ENCODE measurements around the gene ELOVL6.
A peak's percentile ranks its signal among the peaks of the same experiment; 100 is the strongest.
"Not testable (repeated sequence)": the region's sequence is repeated elsewhere in the genome, so short reads cannot be mapped to it uniquely, and the experiment has no call there.

The ELOVL6 gene, protein sequence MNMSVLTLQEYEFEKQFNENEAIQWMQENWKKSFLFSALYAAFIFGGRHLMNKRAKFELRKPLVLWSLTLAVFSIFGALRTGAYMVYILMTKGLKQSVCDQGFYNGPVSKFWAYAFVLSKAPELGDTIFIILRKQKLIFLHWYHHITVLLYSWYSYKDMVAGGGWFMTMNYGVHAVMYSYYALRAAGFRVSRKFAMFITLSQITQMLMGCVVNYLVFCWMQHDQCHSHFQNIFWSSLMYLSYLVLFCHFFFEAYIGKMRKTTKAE

DNA sequence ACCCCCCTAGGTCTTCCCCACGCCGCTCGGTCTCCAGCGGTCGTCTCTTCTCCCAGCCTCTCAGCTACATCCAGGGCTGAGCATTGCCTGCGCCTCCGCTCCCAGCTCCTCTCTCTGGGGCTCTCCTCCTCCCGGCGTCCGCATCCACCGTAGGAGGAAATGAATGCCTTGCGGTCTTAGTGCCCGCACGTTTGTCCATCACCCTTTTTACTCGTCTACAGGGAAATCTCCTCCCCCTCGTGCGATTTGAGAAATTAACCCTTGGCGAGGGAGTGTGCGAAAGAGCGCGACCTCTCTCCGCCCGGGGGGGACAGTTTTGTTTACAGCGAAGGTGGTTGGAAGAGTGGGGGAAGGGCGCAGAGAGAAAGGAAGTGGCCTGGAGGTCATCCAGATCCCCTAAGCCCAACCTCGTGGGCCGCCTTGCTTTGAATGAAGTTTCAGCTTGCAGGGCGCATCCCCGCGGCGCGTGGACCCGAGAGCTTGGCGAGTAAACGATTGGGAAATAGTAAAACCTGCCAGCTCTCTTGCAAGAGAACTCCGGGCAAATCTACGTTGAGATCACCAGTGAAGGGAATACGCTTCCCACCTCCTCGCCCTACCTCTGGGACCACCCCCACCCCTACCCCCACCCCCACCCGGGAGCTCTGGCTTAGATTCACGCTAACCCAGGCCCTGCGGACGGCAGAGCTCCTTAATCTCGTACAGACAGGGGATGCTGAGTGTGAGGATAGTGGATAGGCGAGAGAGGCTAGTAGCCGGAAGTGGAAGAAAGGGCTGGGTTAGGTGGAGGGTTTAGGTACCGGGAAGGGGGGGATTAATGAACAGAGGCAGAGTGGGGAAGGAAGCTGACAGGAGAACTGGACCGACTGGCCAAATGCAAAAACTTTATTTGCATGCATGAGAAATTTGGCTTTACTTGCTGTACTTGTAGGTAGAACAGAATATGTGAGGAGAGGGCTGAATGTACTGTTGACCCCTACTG lies at the start of gene ELOVL6:
Gene ELOVL6, minus strand, starts transcription at position 181 of the 982 bp plus-strand sequence. CDS start 280 bp downstream, outside the sequence.
- peak; percentile 7 for DNase-seq (ENCODE audit: low read depth)

DNA sequence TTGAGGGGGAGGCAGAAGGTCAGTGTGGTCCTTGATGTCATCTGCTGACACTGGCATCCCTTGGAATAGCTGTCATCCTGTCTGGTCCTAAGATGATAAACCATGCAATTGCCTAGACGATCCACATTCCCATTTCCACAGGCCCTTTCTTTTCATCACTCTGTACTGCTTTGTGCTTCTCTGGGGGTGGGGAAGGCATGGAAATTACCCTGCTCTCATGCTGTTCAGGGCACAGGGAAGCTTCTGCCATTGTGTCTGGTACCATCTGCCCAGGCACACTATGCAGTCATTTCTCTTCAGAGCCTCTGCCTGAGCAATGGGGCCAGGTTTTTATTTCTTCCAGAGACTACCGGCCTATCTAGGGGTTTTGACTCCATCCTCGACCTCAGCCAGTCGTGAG lies 49.7 kb upstream of the ELOVL6 start:
- DNase-seq (ENCODE audit: low read depth) = no peak

DNA sequence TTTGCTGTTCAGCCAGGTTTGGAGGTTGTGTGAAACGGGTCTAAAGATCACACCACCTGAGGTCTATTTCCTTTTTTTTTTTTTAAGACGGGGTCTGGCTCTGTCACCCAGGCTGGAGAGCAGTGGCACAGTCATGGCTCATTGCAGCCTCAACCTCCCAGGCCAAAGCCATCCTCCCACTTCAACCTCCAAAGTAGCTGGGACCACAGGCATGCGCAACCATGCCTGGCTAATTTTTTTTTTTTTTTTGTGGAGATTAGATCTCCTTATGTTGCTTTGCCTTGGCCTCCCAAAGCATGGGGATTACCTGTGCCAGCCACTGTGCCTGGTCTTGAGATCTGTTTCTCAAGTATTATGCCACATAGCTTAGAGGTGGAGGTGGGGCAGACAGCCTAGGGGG lies 49.2 kb upstream of the ELOVL6 start:
- no peak for DNase-seq (ENCODE audit: low read depth)

DNA sequence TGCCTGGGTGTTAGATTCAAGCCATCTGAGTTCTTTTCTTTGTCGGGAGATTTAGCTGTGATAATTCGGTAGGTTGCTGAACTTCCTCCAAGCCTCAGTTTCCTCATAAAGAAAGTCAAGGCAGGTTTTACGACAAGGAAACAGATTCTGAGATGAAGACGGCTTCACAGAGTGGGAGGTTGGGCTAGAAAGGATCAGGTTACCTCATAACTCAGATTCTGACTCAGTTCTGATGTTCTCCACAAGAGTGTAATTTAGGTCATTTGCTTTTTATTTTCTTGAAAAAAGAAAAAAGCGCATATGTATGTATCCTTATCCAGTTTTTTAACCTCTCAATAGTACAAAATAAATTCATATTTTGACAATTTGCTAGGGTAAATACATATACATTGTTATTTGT lies 47.2 kb upstream of the ELOVL6 start:
- DNase-seq (ENCODE audit: low read depth) = no peak

DNA sequence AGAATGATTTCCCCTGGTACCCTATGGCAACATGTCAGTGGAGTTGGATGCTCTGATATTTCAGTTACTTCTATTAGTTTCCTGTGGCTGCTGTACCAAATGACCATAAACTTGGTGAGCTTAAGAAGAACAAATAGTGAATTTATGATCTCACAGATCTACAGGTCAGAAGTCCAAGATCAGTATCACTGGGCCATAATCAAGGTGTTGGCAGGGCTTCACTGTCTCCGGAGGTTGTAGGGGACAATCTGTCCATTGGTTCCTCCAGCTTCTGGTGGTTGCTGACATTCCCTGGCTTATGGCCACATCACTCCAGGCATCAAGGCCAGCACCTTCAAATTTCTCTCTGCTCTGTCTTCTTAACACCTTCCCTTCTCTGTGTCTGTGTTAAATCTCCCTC lies 37.9 kb upstream of the ELOVL6 start:
- no peak for DNase-seq (ENCODE audit: low read depth)

DNA sequence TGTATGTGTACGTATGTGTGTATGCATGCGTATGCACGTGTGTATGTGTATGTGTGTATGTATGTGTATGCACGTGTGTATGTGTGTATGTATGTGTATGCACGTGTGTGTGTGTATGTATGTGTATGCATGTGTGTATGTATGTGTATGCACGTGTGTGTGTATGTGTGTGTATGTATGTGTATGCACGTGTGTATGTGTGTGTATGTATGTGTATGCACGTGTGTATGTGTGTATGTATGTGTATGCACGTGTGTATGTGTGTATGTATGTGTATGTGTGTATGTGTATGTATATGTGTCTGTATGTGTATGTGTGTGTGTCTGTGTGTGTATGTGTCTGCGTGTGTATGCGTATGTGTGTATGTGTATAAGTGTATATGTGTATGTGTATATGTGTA lies 35.2 kb upstream of the ELOVL6 start:
- DNase-seq (ENCODE audit: low read depth) = not testable (repeated sequence)

DNA sequence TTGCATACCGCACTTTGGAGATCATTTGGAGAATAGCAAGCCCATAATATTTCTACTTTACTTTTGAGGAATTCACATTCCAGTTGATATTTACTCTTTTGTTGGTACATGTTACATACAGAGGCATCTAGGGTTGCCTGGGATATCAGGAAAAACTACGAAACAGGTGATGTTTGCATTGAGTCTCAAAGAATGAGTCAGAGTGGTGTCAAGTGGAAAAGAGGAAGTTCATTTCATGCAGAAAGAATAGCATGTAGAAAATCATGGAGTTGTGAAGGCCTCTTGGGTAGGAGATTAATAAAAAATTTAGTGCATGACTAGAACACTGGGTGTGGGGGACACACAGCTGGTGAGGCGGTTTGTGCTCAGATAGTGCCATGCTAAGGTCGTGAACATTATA lies 33.5 kb upstream of the ELOVL6 start:
- DNase-seq (ENCODE audit: low read depth) = no peak

DNA sequence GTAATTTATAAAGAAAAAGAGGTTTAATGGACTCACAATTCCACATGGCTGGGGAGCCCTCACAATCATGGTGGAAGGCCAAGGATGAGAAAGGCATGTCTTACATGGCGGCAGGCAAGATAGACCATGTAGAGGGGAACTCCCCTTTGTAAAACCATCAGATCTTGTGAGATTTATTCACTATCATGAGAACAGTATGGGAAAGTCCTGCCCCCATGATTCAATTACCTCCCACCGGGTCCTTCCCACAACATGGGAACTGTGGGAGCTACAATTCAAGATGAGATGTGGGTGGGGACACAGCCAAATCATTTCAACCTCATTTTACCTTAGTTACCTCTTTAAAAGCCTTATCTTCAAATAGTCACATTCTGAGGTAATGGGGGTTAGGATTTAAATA lies 30.9 kb upstream of the ELOVL6 start:
- DNase-seq (ENCODE audit: low read depth) = no peak

DNA sequence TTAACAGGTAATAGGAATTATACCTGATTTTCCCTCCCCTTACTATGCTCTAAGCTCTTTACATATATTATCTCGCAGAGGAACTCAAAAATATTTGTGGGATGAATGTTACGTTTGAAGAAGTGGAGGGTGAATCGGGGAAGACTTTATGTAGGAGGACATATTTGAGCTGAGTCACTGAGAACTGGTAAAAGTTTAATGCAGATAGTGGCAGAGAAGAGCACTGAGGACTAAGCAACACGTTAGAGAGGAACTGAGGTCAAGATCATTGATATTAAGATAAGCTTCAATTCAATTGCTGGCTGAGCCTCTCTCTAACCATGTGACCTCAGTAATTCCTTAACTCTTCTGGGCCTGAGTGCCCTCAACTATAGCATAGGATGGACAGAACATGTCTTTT lies 26.4 kb upstream of the ELOVL6 start:
- DNase-seq (ENCODE audit: low read depth) = no peak

DNA sequence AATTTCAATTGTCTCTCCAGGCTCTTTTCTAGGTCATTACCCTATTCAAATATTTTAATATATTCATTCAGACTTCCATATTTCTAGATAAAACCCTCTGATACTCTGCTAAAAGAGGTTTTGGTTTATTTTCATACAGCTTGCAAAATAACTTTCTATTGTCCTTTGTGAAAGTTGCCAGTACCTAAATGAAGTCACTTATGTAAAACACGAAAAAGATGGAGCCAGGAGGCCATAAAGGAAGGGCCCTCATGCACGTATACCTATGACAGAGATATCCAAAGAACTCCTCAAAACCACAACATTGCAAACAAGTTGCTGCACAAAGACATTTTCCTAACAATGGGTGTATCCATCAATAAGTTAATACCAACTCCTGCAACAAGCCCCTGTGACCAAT lies 25.7 kb upstream of the ELOVL6 start:
- no peak for DNase-seq (ENCODE audit: low read depth)

DNA sequence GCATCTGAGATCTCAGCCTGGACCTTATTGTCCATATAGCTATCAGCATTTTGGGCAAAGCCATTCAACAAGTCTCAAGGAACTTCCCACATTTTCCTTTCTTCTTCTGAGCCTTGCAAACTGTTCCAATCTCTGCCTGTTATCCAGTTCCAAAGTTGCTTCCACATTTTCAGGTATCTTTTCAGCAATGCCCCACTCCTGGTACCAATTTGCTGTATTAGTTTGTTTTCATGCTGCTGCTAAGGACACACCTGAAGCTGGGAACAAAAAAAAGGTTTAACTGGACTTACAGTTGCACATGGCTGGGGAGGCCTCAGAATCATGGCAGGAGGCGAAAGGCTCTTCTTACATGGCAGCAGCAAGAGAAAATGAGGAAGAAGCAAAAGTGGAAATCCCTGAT lies 20.5 kb upstream of the ELOVL6 start:
- DNase-seq (ENCODE audit: low read depth) = not testable (repeated sequence)

DNA sequence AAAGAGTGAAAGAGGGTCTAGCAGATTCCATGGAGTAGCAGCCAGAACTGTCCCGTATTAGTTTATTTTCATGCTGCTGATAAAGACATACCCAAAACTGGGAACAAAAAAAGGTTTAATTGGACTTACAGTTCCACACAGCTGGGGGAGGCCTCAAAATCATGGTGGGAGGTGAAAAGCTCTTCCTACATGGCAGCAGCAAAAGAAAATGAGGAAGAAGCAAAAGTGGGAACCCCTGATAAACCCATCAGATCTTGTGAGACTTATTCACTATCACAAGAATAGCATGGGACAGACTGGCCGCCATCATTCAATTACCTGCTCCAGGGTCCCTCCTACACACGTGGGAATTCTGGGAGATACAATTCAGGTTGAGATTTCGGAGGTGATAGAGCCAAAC lies 18.8 kb upstream of the ELOVL6 start:
- not testable (repeated sequence) for DNase-seq (ENCODE audit: low read depth)

DNA sequence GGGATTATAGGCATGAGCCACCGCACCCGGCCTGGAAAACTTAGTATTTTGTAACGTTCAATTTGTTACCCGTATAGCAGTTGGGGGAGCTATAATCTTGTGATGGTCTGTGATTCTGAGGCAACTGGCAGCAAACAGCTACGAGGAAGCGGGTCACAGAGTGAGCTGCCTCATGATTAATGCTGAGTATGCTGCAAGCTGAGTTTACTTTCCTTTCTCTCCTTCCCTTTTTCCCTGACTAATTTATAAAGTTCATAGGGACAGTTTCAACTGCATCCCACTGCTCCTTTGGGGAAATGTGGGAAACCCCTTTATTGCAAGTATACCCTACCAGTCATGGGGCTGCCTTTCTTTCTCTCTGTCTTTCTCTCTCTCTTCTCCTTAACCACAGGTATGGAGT lies 17.7 kb upstream of the ELOVL6 start:
- no peak for DNase-seq (ENCODE audit: low read depth)

DNA sequence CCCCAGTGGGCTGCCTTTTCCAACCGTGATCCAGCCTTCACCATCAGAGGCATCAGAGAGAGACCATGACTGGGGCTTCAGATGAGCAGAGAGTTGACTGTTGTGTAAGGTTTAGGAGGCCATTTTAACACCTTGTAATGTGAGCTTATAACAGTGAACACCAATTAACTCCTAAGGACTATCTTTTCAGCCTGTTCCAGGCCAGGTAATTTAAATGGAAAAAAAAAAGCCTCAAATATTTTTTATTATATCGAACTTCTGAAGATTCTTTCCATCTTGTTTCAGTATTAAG lies 13.3 kb upstream of the ELOVL6 start:
- no peak for DNase-seq (ENCODE audit: low read depth)

DNA sequence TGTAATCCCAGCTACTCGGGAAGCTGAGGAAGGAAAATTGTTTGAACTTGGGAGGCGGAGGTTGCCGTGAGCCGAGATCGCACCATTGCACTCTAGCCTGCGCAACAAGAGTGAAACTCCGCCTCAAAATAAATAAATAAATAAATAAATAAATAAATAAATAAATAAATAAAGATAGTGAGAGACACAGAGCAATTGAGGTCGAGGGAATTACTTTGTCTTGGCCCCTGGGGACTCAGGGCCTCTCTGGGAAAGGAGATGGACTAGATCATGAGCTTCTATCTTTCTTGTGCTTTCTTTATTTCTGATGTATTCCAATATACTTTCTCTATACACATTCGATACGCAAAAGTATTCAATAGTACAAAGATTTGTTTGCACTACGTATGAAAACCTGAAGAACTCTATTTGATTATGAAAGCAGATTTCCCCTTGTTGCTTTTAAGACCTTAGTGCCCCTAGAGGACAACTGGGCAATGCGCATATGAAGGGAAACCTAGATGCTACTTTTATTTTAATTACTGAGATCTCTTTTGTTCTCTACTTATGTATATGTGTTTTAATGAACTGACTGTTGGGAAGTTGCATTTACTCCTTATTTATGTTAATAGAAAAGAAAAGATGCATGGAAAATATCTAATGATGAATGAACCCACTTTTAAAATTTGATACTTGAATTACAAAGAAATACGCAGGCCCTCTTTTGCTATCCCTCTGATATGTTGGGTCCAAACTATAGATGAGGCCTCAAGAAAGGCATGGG lies 12.8 kb upstream of the ELOVL6 start:
- no peak for DNase-seq (ENCODE audit: low read depth)

DNA sequence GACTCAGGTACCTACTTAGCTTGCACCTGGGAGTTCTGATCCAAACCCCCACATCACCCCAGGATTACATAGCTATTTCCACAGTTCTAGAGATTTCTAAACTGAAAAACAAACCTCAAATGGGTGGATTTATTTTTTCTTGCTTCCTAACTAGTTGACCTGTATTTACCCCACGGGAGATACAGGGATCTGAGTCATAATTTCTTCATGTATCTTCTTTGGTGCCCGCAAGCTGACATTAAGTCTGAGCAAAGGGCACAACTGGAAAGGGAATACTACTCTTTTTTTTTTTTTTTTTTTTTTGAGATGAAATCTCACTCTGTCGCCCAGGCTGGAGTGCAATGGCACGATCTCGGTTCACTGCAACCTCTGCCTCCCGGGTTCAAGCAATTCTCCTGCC lies 10.0 kb upstream of the ELOVL6 start:
- no peak for DNase-seq (ENCODE audit: low read depth)

DNA sequence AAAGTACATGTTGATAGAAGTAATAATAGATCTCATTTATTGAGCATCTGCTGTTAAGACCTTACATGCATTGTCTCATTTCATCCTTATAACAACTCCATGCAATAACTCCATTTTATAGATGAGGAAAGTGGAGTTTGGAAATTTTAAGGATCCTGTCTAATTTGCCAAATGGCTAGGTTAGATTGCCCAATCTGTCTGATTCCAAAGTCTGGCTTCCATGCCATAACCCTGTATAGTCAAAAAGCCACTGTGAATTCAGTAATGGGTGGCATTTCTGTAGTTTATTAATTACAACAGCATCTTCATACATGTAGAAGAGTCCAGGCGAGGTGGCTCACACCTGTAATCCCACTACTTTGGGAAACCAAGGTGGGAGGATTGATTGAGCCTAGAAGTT lies 8.8 kb upstream of the ELOVL6 start:
- no peak for DNase-seq (ENCODE audit: low read depth)

DNA sequence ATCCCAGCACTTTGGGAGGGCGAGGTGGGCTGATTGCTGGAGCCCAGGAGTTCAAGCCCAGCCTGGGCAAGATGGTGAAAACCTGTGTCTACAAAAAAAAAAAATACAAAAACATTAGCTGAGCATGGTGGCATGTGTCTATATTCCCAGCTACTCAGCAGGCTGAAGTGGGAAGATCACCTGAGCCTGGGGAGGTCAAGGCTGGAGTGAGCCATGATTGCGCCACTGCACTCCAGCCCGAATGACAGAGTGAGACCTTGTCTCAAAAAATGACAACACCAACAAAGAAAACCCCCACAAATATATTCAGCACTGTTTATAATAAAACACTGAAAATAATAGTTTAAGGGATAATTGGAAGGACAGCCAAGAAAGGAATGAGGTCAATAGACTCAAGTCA lies 3.6 kb upstream of the ELOVL6 start:
- no peak for DNase-seq (ENCODE audit: low read depth)

DNA sequence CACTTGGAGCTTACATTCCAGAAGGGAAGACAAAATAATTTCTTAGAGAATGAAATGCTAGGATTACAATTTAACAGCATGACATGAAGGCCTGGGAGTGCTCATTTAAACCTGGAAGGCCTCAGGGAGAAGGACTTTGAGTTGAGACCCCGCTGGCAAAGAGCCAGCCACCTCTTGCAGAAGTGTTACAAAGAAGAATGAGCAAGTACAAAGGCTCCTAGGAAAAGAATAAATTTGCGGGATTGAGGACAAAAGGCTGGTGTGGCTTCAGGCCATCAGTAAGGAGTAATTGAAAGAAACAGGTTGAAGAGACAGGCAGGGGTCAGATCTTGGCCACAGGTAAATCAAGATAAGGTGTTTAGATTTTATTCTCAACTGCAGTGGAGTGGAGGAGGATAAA lies 3.1 kb upstream of the ELOVL6 start:
- no peak for DNase-seq (ENCODE audit: low read depth)

DNA sequence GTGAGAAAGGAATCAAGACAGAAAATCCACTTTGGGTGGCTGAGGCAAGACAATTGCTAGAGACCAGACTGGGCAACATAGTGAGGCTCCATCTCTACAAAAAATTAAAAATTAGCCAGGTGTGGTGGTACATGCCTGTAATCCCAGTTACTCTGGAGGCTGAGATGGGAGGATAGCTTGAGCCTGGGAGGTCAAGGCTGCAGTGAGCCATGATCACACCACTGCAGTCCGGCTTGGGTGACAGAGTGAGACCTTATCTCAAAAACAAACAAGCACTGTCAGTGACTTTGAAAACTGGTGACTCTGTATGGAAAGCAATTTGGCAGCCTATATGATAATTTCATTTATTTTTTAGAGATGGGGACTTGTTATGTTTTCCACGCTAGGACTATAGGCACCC lies 2.3 kb upstream of the ELOVL6 start:
- no peak for DNase-seq (ENCODE audit: low read depth)

DNA sequence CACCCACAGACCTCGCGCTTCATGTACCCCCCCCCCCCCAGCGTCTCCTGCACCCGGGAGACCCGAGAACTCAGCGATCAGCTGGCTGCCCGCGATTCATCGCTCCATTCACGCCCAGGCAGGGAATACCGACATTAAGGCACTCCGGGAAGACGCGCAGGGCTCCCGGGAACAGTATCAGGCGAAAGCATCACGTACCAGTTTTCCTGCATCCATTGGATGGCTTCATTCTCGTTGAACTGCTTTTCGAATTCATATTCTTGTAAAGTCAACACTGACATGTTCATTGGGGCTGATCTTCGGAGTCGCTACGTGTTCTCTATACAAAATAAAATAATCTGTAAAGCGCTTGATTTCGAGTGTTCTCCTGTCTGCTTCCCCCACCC lies 373 bp downstream of the ELOVL6 start:
- DNase-seq (ENCODE audit: low read depth) = no peak

DNA sequence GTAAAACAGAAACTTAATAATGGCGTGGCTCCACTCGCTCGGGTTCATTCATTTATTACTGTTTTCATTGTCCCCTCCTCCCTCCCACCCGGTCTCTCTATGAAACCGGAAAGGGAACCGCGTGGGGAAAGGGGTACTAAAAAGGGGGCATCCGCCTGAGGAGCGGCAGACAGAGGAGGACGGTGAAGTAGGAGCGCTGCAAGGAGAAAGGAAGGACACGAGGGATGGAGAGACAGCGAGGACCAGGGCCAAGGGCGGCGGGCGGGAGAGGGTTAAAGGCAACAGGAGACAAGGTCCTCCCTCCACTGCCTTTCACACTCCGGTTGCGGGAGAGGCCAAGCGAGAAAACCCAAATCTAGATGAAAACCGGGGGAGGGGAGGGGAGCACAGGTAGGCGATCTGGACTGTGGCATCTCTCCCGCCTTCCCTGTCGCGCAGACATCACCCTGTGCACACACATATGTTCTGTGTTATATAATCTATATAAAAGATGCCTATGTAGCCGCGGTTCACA lies 829 bp downstream of the ELOVL6 start:
- DNase-seq (ENCODE audit: low read depth) = peak; percentile 27
